CD4-positive, alpha-beta memory T cell (primary cell): Measurements from ENCODE around the gene CIAPIN1. TPM values are rescaled to one million over a fixed set of nuclear protein-coding genes. Genes with fewer than 3 reads are reported as not detected.

ENCODE experiments used
- polyA plus RNA-seq, 2 donors: library from polyadenylated mRNA; unstranded; fragments of 300-500 nt; fragmentation: Illumina TruSeq; gene quantifications; one replicate each; pipeline ENCODE4 v1.2.3, GENCODE V29; 2021
- total RNA-seq, 2 experiments: library from RNA; stranded (reverse); gene quantifications; one replicate each; pipeline ENCODE4 v1.2.3, GENCODE V29; 2021

The CIAPIN1 gene
- total and polyA plus RNA-seq, 4 experiments from 2014 or later, result 28.1 to 65.3 (median 37.0) TPM

Other genes starting within 250 kb of the CIAPIN1 start
- gene ARL2BP, start 202.1 kb downstream of the CIAPIN1 start, total RNA-seq, result 10 to 100 TPM; 48.0 to 49.1 TPM
- 100 to 1,000 TPM; 130 to 181 TPM for gene ARL2BP, start 202.1 kb downstream of the CIAPIN1 start, polyA plus RNA-seq
- gene PLLP, start 162.7 kb downstream of the CIAPIN1 start, total RNA-seq, result 1 to 10 TPM; 1.6 to 2.4 TPM
- 1 to 10 TPM; 1.6 to 2.2 TPM for gene PLLP, start 162.7 kb downstream of the CIAPIN1 start, polyA plus RNA-seq
- gene CCL22, start 88.6 kb downstream of the CIAPIN1 start, total RNA-seq, result under 1 TPM in 1 of 2 experiments, not detected in 1; 0.26 TPM
- not detected for gene CCL22, start 88.6 kb downstream of the CIAPIN1 start, polyA plus RNA-seq
- not detected for gene CX3CL1, start 74.9 kb downstream of the CIAPIN1 start, total RNA-seq
- gene CX3CL1, start 74.9 kb downstream of the CIAPIN1 start, polyA plus RNA-seq, result not detected
- gene CCL17, start 42.6 kb downstream of the CIAPIN1 start, total RNA-seq, result not detected
- not detected for gene CCL17, start 42.6 kb downstream of the CIAPIN1 start, polyA plus RNA-seq
- gene COQ9, start 94 bp upstream of the CIAPIN1 start, total RNA-seq, result 10 to 100 TPM; 35.3 to 37.7 TPM
- gene COQ9, start 94 bp upstream of the CIAPIN1 start, polyA plus RNA-seq, result 10 to 100 TPM; 26.8 to 27.9 TPM
- 10 to 100 TPM; 71.4 to 78.1 TPM for gene POLR2C, start 15.3 kb upstream of the CIAPIN1 start, total RNA-seq
- 10 to 100 TPM; 35.7 to 58.3 TPM for gene POLR2C, start 15.3 kb upstream of the CIAPIN1 start, polyA plus RNA-seq
- 1 to 10 TPM; 2.8 to 3.0 TPM for gene DOK4, start 39.1 kb upstream of the CIAPIN1 start, total RNA-seq
- 1 to 10 TPM; 1.7 to 2.7 TPM for gene DOK4, start 39.1 kb upstream of the CIAPIN1 start, polyA plus RNA-seq
- 1 to 10 TPM; 4.7 to 5.4 TPM for gene CCDC102A, start 89.2 kb upstream of the CIAPIN1 start, total RNA-seq
- gene CCDC102A, start 89.2 kb upstream of the CIAPIN1 start, polyA plus RNA-seq, result 1 to 10 TPM; 1.2 to 9.9 TPM
- 1 to 10 TPM; 1.5 to 3.0 TPM for gene ADGRG5, start 95.3 kb upstream of the CIAPIN1 start, total RNA-seq
- 1 to 10 TPM; 2.3 to 3.8 TPM for gene ADGRG5, start 95.3 kb upstream of the CIAPIN1 start, polyA plus RNA-seq
- gene ADGRG1, start 181.2 kb upstream of the CIAPIN1 start, total RNA-seq, result under 1 TPM; 0.33 to 0.41 TPM
- under 1 TPM in 1 of 2 donors, not detected in 1; 0.53 TPM for gene ADGRG1, start 181.2 kb upstream of the CIAPIN1 start, polyA plus RNA-seq
- not detected for gene ADGRG3, start 220.9 kb upstream of the CIAPIN1 start, total RNA-seq
- not detected for gene ADGRG3, start 220.9 kb upstream of the CIAPIN1 start, polyA plus RNA-seq
- gene DRC7, start 247.4 kb upstream of the CIAPIN1 start, total RNA-seq, result not detected
- not detected for gene DRC7, start 247.4 kb upstream of the CIAPIN1 start, polyA plus RNA-seq